HG03457 (cell line): ENCODE results near the gene CEP57L1.
"Not testable (repeated sequence)": the region's sequence is repeated elsewhere in the genome, so short reads cannot be mapped to it uniquely, and the experiment has no call there.

Experiments
- ATAC-seq: cut with Tn5 transposase; IDR thresholded peaks from one replicate; pipeline ENCODE4 v1.9.1; 2021; ENCODE audit warnings: moderate number of reproducible peaks; ENCODE audit not compliant: unreplicated experiment

Gene CEP57L1

DNA sequence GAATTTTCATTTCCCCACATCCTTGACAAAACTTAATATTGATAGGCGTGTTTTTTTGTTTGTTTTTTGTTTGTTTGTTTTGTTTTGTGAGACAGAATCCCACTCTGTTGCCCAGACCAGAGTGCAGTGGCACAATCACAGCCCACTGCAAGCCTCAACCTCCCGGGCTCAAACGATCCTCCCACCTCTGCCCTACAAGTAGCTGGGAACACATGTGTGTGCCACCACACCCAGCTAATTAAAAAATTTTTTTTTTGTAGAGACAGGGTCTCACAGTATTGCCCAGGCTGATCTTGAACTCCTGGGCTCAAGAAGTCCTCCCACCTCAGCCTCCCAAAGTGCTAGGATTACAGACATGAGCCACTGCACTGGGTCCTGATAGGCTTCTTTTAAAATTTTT lies 9.2 kb downstream of the CEP57L1 start:
- no peak for ATAC-seq

DNA sequence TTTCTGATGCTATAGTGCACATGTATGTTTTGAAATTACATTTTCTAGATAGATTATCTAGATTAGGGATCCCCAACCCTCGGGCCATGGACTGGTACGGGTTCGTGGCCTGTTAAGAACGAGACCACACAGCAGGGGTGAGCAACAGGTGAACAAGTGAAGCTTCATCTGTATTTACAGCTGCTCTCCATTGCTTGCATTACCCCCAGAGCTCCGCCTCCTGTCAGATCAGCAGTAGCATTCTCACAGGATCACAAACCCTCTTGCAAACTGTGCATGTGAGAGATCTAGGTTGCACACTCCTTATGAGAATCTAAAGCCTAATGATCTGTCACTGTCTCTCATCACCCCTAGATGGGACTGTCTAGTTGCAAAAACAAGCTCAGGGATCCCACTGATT lies 10.4 kb downstream of the CEP57L1 start:
- ATAC-seq = no peak

DNA sequence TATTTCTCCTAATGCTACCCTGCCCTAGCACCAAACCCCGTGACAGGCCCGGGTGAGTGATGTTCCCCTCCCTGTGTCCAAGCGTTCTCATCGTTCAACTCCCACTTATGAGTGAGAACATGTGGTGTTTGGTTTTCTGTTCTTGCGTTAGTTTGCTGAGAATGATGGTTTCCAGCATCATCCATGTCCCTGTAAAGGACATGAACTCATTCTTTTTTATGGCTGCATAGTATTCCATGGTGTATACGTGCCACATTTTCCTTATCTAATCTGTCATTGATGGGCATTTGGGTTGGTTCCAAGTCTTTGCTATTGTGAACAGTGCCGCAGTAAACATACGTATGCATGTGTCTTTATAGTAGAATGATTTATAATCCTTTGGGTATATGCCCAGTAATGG lies 14.4 kb downstream of the CEP57L1 start:
- not testable (repeated sequence) for ATAC-seq

DNA sequence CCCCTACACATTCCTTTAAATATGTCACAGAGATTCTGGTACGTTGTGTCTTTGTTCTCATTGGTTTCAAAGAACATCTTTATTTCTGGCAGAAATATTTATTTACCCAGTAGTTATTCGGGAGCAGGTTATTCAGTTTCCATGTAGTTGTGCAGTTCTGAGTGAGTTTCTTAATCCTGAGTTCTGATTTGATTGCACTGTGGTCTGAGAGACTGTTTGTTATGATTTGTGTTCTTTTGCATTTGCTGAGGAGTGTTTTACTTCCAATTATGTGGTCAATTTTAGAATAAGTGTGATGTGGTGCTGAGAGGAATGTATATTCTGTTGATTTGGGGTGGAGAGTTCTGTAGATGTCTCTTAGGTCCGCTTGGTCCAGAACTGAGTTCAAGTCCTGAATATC lies 17.4 kb downstream of the CEP57L1 start:
- ATAC-seq = not testable (repeated sequence)

DNA sequence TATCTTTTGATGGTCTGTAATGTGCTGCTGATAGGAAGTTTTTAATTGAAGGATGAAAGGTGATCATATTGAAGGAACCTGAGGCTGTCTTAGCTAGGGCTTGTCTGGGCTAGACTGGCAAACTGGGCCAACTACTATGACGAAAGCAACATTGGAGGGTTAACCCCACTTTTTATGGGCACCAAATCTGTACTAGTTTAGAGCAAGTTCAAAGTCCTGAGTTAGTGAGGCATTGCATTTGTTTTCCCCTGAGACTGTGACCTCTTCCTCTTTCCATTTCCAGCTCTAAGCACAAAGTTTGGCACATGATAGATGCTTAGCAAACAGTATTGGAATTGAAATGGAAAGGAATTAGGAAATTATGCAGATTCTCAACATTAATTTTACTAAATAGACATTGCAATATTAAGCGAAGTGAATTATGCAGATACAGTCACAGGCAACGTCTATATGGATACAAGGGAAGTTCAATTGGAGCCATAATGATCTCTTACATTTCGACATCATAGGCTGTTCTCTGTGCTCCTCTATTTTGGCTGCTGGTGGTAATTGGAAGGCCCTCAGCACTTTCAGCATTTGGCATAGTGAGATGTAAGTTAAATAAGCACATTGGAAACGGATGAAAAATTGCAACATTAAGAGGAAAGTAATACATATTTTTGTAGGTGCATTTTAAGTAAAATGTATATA lies 22.2 kb downstream of the CEP57L1 start:
- peak; percentile 51 for ATAC-seq

DNA sequence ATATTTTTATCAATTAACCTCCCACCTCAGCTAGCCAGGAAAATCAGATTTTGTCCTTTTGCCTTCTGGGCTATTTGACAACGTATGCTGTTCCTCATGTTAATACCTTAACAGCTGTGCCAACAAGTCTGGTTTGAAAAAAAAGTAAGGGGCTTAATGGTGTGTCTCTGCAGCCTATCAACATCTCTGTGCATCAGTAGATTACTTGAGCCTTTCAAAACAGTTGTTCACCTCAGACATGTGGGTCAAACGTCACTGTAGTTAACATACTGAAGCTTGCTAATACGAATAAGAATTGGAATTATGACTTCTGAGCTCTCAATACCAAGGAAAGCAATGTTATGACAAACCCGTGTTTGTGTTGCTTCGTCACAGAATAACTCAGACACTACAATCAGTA lies 23.0 kb downstream of the CEP57L1 start:
- no peak for ATAC-seq

DNA sequence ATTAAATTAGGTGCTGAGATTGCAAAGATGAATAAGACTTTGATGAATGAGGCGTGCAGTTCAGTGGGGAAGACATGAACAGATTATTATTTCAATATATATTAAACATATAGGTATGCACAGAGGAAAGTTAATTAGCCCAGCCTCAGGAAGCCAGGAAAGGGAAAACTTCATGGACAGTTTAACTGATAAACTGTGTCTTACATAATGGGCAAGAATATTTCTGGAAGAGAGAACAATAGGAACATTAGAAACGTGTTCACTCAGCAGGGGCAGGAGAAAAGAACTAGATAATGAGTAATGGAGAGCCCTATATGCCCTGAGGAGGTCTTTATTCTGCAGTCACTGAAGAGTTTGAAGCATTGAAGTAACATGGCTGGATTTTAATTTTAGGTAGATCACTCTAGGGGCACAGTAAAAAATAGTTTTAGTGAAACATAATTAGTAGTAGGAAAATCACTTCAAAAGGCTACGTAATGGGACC lies 23.6 kb downstream of the CEP57L1 start:
- no peak for ATAC-seq

DNA sequence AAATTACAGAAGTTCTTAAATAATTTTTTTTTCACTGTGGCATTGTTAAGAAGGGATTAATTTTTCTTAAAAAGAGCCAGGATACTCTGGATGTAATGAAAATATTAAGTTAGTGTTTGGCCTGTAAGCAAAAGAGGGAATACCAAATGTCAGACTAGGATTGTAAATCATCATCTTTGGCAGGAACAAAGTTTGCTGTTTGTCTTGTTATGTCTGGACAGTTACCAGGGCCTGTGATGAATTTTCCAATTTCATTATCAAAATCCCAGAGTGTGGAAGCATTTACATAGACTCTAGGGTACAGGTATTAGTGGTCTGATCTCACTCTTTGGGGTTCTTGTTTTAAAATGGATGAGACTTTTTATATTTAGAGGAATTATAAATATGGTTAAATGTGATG lies 26.1 kb downstream of the CEP57L1 start:
- ATAC-seq = no peak

DNA sequence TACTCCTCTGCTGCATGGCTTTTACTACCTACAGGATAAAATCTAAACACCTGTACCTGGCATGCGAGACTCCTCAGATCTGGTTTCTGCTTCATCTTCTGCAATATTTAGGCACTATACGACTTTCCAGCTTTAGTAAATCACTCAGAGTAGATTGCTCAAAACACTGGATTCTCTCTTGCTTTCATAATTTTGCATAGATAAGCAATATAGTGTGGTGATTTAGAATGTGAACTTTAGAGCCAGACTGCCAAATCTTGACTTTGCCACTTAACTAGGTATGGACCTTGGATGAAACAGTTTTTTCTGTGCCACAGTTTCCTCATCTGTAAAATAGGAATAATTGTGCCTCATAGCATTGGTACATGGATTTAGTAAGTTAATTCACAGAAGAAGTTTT lies 28.9 kb downstream of the CEP57L1 start:
- ATAC-seq = no peak

DNA sequence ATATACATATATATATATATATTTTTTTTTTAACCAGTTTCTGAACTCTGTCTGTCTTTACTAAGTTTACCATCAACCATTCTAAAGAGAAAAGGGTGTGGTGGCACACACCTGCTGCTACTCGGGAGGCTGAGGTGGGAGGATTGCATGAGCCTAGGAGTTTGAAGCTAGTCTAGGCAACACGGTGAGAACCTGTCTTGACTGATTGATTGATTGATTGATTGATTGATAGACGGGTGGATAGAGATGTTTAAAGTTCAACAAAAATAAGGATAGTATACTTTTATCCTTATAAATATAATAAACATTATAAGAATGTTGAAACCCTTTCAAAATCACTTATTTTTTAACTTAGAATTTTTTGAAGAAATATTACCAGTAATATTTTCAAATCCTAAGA lies 30.2 kb downstream of the CEP57L1 start:
- ATAC-seq = no peak

DNA sequence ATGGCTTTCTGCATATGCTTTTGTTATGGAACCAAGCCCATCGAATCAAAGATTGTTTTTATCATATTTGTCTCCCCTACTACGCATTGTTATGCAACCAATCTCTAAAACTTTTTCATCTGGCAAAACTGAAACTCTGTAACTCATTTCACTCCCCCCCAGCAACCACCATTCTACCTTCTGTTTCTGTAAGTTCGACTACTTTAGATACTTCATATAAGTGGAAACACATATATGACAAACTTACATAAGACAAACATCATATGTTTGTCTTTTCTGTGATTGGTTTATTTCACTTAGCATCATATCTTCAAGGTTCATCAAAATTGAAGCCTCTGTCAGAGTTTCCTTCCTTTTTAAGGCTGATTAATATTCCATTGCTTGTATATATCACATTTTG lies 34.8 kb downstream of the CEP57L1 start:
- ATAC-seq = no peak

DNA sequence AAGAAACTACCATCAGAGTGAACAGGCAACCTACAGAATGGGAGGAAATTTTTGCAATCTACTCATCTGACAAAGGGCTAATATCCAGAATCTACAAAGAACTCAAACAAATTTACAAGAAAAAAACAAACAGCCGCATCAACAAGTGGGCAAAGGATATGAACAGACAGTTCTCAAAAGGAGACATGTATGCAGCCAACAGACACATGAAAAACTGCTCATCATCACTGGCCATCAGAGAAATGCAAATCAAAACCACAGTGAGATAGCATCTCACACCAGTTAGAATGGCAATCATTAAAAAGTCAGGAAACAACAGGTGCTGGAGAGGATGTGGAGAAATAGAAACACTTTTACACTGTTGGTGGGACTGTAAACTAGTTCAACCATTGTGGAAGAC lies 40.3 kb downstream of the CEP57L1 start:
- not testable (repeated sequence) for ATAC-seq

DNA sequence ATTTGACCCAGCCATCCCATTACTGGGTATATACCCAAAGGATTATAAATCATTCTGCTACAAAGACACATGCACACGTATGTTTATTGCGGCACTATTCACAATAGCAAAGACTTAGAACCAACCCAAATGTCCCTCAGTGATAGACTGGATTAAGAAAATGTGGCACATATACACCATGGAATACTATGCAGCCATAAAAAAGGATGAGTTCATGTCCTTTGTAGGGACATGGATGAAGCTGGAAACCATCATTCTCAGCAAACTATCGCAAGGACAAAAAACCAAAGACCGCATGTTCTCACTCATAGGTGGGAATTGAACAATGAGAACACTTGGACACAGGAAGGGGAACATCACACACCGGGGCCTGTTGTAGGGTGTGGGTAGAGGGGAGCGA lies 40.7 kb downstream of the CEP57L1 start:
- ATAC-seq = not testable (repeated sequence)

DNA sequence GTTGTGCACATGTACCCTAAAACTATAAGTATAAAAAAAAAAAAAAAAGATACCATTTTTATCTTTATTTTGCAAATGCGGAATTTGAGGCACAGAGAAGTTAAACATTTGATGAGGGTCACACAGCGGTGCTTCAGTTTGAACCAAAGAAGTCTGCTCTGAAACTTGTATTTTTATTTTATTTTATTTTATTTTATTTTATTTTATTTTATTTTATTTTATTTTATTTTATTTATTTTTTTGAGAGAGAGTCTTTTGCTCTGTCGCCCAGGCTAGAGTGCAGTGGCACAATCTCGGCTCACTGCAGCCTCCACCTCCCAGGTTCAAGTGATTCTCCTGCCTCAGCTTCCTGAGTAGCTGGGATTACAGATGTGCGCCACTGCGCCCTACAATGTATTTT lies 41.2 kb downstream of the CEP57L1 start:
- ATAC-seq = not testable (repeated sequence)

DNA sequence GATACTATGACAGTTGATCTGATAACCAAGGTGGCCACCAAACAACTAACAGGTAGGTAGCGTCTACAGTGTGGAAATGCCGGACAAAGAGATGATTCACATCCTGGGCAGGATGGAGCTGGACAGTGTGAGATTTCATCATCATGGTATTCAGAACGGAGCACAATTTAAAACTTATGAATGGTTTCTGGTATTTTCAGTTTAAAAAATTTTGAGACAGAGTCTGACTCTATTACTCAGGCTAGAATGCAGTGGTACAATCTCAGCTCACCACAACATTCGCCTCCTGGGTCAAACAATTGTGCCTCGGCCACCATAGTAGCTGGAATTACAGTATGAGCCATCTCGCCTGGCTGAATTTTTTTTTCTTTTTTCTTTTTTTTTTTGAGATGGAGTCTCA lies 43.8 kb downstream of the CEP57L1 start:
- no peak for ATAC-seq

DNA sequence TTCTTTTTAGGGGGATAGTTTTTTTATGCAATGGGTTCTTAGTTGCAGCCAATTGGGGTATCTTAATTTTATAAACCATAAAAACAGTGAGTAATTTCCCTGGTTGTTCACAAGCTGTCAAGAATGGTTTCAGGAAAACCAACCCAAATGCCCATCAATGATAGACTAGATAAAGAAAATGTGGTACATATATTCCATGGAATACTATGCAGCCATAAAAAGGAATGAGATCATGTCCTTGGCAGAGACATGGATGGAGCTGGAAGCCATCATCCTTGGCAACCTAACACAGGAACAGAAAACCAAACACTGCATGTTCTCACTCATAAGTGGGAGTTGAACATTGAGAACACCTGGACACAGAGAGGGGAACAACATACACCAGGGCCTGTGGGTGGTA lies 46.8 kb downstream of the CEP57L1 start:
- ATAC-seq = not testable (repeated sequence)

DNA sequence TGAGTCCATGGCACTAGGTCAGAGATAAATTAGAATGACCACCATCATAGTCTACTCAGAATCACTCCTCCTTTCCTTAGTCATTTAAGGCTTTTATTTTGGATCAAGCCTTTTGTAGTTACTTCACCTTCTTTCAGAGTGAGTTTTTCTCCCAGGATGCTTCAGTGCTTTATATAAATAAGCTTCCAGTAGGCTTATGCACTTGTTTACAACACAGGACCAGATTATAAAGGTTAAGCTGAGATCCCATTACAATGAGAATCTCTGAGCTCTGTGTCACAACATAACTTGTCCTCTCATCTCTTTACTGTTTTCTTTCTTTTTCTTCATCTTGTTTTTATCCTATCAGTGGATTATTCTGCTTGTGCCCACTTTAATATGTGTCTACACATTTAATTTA lies 47.9 kb downstream of the CEP57L1 start:
- no peak for ATAC-seq

DNA sequence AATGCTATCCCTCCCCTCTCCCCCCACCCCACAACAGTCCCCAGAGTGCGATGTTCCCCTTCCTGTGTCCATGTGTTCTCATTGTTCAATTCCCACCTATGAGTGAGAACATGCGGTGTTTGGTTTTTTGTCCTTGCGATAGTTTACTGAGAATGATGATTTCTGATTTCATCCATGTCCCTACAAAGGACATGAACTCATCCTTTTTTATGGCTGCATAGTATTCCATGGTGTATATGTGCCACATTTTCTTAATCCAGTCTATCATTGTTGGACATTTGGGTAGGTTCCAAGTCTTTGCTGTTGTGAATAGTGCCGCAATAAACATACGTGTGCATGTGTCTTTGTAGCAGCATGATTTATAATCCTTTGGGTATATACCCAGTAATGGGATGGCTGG lies 52.9 kb downstream of the CEP57L1 start:
- ATAC-seq = not testable (repeated sequence)

DNA sequence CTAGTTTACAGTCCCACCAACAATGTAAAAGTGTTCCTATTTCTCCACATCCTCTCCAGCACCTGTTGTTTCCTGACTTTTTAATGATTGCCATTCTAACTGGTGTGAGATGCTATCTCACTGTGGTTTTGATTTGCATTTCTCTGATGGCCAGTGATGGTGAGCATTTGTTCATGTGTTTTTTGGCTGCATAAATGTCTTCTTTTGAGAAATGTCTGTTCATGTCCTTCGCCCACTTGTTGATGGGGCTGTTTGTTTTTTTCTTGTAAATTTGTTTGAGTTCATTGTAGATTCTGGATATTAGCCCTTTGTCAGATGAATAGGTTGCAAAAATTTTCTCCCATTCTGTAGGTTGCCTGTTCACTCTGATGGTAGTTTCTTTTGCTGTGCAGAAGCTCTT lies 53.4 kb downstream of the CEP57L1 start:
- ATAC-seq = not testable (repeated sequence)

DNA sequence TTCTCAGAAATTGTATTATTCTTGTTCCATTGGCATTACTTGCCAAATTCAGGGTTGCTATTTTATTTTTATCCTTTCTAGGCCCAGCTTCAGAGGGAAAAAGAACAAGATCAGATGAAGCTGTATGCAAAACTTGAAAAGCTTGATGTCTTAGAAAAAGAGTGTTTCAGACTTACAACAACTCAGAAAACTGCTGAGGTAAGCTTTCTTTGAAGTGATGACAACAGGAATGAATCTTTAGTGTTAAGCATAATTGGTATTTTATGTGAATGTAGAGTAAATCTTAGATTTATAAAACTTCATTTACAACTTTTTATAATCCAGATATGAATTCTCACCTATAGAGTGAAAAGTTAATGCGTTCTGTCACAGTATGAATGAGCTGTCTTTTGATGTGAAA lies 58.4 kb downstream of the CEP57L1 start:
- ATAC-seq = no peak

DNA sequence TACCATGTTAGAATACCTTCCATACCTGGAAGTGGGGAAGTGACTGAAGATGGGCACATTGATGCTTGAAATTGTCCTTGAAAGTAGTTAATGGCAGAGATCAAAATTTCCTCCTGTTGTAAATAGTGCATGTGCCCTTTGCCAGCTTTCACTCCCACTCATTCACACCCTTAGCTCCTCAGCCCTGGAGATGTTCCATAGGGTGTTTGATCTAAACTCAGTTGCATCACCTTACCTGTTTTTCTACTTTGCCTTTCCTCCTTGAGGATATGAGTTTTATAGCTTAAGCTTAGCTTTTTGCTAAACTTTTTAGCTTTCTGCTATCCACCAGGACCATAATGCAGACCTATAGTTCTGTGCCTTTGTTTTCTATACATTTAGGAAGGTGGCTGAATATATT lies 69.0 kb downstream of the CEP57L1 start:
- ATAC-seq = no peak

DNA sequence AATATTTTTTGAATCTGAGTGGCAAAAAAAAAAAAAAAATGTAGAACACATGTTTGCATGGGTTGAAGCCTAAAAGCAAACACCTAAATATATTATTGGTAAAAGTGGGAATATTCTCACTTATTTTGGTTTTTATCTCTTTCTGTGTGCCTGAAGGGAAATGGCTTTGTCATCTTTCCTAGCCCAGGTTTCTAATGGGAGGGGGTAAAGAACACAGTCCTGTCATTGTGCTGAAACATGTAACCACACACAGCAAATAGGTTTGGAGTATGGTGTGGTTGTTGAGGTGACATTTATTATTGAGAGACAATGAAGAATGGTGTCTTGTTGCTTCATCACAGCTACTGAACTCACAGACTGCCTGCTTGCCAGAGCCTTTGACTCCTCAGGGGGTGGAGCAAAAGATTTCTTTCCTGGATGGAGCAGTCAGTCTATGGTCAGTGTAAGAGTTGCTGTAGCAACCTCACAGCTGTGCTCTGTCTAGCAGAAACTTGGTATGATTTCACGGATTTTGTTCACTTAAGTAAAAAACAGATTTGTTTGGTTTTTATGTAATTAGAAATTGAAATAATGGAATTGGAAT lies 70.2 kb downstream of the CEP57L1 start:
- ATAC-seq = no peak

DNA sequence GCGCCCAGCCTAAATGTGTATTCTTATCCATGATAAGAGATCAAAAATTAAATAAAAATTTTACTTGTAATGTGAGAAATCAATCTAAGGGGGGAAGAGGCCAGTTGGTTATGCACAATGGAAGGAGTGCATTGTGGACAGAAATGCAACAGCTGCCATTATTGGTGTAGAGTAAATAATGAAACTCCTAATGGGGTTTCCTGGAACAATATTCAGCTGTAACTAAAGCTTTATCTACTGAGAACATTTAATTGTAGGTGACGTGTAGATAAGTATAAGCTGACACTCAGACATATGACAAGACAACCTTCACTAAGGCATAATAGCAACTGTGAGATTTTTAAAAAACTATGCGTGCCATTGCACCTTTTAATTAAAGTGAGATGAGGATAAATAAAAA lies 71.4 kb downstream of the CEP57L1 start:
- ATAC-seq = no peak
